Measurements from ENCODE around the gene PRKCE.

DNA sequence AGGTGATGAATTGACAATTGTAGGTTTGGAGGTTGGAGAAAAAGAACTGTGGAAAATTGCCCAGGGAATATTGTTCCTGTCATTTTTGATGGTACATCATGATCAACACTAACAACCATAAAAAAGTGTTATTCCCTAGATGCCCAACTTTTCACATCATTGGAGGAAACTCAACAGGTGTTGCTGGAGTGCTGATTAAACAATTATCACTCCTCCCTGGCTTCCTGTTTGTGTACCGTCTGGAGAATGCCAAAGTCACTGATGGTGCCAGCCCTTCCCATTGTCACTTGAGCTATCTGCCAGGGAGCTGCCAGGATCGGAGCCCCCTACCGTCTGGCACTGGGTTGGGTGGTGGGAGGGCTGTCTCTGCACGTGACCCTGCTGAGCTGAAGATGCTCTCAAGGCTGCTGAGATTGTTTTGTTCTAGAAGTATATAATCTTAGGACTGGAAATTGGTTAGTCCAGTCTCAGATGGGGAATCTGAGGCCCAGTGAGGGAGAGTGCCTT is 156.9 kb downstream of the PRKCE start:
- TF ChIP-seq EZH2 (IDR thresholded peaks at IDR 0.05) (no peak), POLR2AphosphoS5 (IDR thresholded peaks at IDR 0.05; ENCODE audit: borderline replicate concordance, low read depth, low read length) (no peak), FOXP2 (optimal IDR thresholded peaks at IDR 0.05; ENCODE audit: control extremely low read depth, extremely low read length, insufficient read depth) (no peak)
